ENCODE data around the gene VAV3. TPM values are rescaled to one million over a fixed set of nuclear protein-coding genes. Genes with fewer than 3 reads are reported as not detected.

VAV3 gene
- total and polyA plus RNA-seq, 2 donors (not counting 1 experiment from before 2014, with no cell fraction given): not detected

GRCh38 chr1:107786203-107786845 lies 178.7 kb downstream of the VAV3 start:
- Histone ChIP-seq H3K4me2 (ENCODE audit: extremely low read depth, insufficient read depth, low read length) (no peak overlapping the region), H3K4me3 (replicated peaks in 1 of 4; ENCODE audit: control extremely low read depth in 1 of 4, insufficient read depth in 1 of 4, low read depth in 3 of 4, low read length in 4 of 4) (no peak overlapping the region), H2AFZ (ENCODE audit: low read length) (no peak overlapping the region), H3K9ac (ENCODE audit: insufficient read depth, low read length) (no peak overlapping the region), H3K9me3 (ENCODE audit: control insufficient read depth, insufficient read depth, low read depth, low read length) (no peaks in the 10 kb centered on the region), H3K27ac (ENCODE audit: insufficient read depth, low read length) (no peak overlapping the region), H3K27me3 (ENCODE audit: control insufficient read depth, insufficient read depth, low read length) (no peaks in the 10 kb centered on the region), H3K79me2 (ENCODE audit: control insufficient read depth, insufficient read depth, low read length) (no peaks in the 10 kb centered on the region), H3K4me1 (ENCODE audit: control insufficient read depth, extremely low read depth, insufficient read depth, low read length) (no peaks in the 10 kb centered on the region), H4K20me1 (ENCODE audit: control insufficient read depth, extremely low read depth, insufficient read depth, low read length) (no peaks in the 10 kb centered on the region), H3K36me3 (ENCODE audit: control insufficient read depth, insufficient read depth, low read length) (no peaks in the 10 kb centered on the region)
- TF ChIP-seq CTCF (conservative IDR thresholded peaks at IDR 0.05 in 1 of 2, IDR thresholded peaks at IDR 0.05 in 1 of 2; ENCODE audit: low read depth in 1 of 2, low read length in 2 of 2) (no peak), EZH2 (IDR thresholded peaks at IDR 0.05; ENCODE audit: low read length, missing control alignments) (no peak)
- no peak for DNase-seq (ENCODE audit: low read depth in 2 of 2)

DNA sequence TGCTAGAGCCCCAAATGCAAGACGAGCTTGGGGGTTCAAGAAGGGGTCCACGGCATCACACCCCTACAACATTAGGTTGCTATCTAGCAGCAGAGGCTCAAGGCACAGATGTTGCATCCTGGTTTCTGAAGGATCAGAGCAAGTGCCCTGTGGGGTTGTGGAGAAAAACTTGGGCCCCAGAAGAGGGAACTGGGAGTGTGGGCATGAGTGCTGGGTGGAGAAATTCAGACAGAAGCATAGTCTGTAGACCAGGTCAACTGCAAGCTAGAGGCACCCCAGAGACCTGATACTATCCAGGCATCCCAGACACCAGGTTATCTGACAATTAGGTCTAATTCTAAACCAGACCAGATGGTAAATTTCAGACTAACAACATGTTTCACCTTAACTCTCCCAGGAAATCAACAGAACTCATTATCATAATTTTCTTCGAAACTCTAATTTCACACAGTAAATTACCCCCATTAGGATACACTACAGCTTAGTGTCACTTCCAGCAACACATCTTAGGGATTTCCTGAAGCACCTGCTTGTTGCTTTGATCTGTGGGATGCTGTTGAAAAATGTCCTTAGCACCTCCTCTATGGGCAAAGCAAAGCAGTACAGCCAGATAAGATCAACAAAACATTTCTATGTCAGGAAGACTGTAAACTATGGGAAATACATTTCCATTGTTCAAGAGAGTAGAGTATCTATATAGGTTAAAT lies 179.3 kb downstream of the VAV3 start:
- no peaks in the 10 kb centered on the region for H3K27me3 ChIP-seq (ENCODE audit: control insufficient read depth, insufficient read depth, low read length)
- no peaks in the 10 kb centered on the region for H3K9me3 ChIP-seq (ENCODE audit: control insufficient read depth, insufficient read depth, low read depth, low read length)
- no peaks in the 10 kb centered on the region for H3K36me3 ChIP-seq (ENCODE audit: control insufficient read depth, insufficient read depth, low read length)
- no peak overlapping the region for H3K9ac ChIP-seq (ENCODE audit: insufficient read depth, low read length)
- no peak overlapping the region for H3K27ac ChIP-seq (ENCODE audit: insufficient read depth, low read length)
- H2AFZ ChIP-seq (ENCODE audit: low read length): no peak overlapping the region
- TF ChIP-seq EZH2 (IDR thresholded peaks at IDR 0.05; ENCODE audit: low read length, missing control alignments) (no peak), CTCF (conservative IDR thresholded peaks at IDR 0.05 in 1 of 2, IDR thresholded peaks at IDR 0.05 in 1 of 2; ENCODE audit: low read depth in 1 of 2, low read length in 2 of 2) (no peak)
- no peaks in the 10 kb centered on the region for H3K4me1 ChIP-seq (ENCODE audit: control insufficient read depth, extremely low read depth, insufficient read depth, low read length)
- no peak overlapping the region for H3K4me2 ChIP-seq (ENCODE audit: extremely low read depth, insufficient read depth, low read length)
- H3K4me3 ChIP-seq (replicated peaks in 1 of 4; ENCODE audit: control extremely low read depth in 1 of 4, insufficient read depth in 1 of 4, low read depth in 3 of 4, low read length in 4 of 4): no peak overlapping the region
- H4K20me1 ChIP-seq (ENCODE audit: control insufficient read depth, extremely low read depth, insufficient read depth, low read length): no peaks in the 10 kb centered on the region
- no peak for DNase-seq (ENCODE audit: low read depth in 2 of 2)
- H3K79me2 ChIP-seq (ENCODE audit: control insufficient read depth, insufficient read depth, low read length): no peaks in the 10 kb centered on the region

GRCh38 chr1:107782217-107782845 lies 182.6 kb downstream of the VAV3 start:
- Histone ChIP-seq H3K79me2 (ENCODE audit: control insufficient read depth, insufficient read depth, low read length) (no peaks in the 10 kb centered on the region), H3K4me3 (replicated peaks in 1 of 4; ENCODE audit: control extremely low read depth in 1 of 4, insufficient read depth in 1 of 4, low read depth in 3 of 4, low read length in 4 of 4) (no peak overlapping the region), H3K27me3 (ENCODE audit: control insufficient read depth, insufficient read depth, low read length) (peaks cover 1% of the 10 kb centered on the region), H3K36me3 (ENCODE audit: control insufficient read depth, insufficient read depth, low read length) (no peaks in the 10 kb centered on the region), H3K4me2 (ENCODE audit: extremely low read depth, insufficient read depth, low read length) (no peak overlapping the region), H3K9ac (ENCODE audit: insufficient read depth, low read length) (no peak overlapping the region), H3K27ac (ENCODE audit: insufficient read depth, low read length) (no peak overlapping the region), H3K4me1 (ENCODE audit: control insufficient read depth, extremely low read depth, insufficient read depth, low read length) (no peaks in the 10 kb centered on the region), H2AFZ (ENCODE audit: low read length) (no peak overlapping the region), H3K9me3 (ENCODE audit: control insufficient read depth, insufficient read depth, low read depth, low read length) (no peaks in the 10 kb centered on the region), H4K20me1 (ENCODE audit: control insufficient read depth, extremely low read depth, insufficient read depth, low read length) (no peaks in the 10 kb centered on the region)
- DNase-seq (ENCODE audit: low read depth in 2 of 2): peak; percentile 32 to 73
- TF ChIP-seq EZH2 (IDR thresholded peaks at IDR 0.05; ENCODE audit: low read length, missing control alignments): no peak
- peak; percentile 54 to 60 for TF ChIP-seq CTCF (conservative IDR thresholded peaks at IDR 0.05 in 1 of 2, IDR thresholded peaks at IDR 0.05 in 1 of 2; ENCODE audit: low read depth in 1 of 2, low read length in 2 of 2)

Measured in fibroblast of lung (primary cell).